ENCODE measurements around the gene SCEL. TPM values are rescaled to one million over a fixed set of nuclear protein-coding genes. Genes with fewer than 3 reads are reported as not detected.

Gene SCEL
- total RNA-seq, 4 donors from 2014 or later = not detected

DNA sequence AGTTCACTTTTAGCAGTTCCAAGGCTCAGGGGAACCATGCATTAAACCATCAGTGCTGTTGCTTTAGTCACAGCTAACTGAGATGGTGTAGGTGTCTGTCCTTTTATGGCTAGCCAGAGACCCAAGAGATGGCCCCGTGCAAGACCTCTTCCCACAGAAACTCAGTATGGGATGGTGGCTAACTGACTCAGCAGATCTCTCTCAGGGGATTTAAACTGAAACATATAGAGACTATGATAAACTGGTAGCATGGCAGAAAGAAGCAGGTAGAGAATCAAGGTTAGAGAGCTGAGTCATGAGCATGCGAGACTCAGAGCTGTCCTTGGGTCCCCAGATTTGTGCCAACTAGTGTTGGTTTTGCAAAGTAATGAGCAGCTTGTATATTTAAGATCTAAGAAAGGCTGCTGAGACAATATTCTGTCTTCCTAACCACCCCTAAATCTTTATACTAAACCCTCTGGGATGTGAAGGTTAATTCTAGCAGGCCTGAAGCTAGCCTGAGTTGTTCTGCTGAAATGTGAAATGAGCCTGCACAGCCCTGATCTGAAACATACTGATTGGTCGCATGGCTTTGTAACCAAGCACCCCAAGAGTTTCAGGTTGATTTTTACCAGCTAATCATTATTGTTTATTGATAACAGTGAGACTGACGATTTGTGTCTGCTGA is 6.5 kb upstream of the SCEL start:
- in situ Hi-C loops (cut with MboI; ENCODE audit: low sequenced_read_pairs in 4 of 4) (no loop called here), intact Hi-C loops (cut with DNase I; ENCODE audit: low total_unique reads) (no loop called here)
- ATAC-seq = no peak
- TF ChIP-seq POLR2A (IDR thresholded peaks at IDR 0.05) (no peak), CTCF (IDR thresholded peaks at IDR 0.05 in 4 of 5, conservative IDR thresholded peaks at IDR 0.05 in 1 of 5) (no peak)
- Histone ChIP-seq H3K27ac (no peak overlapping the region), H3K36me3 (no peaks in the 10 kb centered on the region), H3K4me1 (no peaks in the 10 kb centered on the region), H3K4me3 (no peak overlapping the region), H3K9me3 (no peaks in the 10 kb centered on the region), H3K27me3 (no peaks in the 10 kb centered on the region)
- no peak for DNase-seq

- H3K27ac ChIP-seq = no peak overlapping the region
- no peaks in the 10 kb centered on the region for H3K4me1 ChIP-seq
- no peak for DNase-seq
- TF ChIP-seq CTCF (IDR thresholded peaks at IDR 0.05 in 4 of 5, conservative IDR thresholded peaks at IDR 0.05 in 1 of 5) = no peak
- TF ChIP-seq POLR2A (IDR thresholded peaks at IDR 0.05) = no peak
- intact Hi-C loops (cut with DNase I; ENCODE audit: low total_unique reads) = no loop called here
- no peak overlapping the region for H3K4me3 ChIP-seq
- no peak for ATAC-seq
- no peaks in the 10 kb centered on the region for H3K9me3 ChIP-seq
- in situ Hi-C loops (cut with MboI; ENCODE audit: low sequenced_read_pairs in 4 of 4) = no loop called here
- no peaks in the 10 kb centered on the region for H3K27me3 ChIP-seq
- no peaks in the 10 kb centered on the region for H3K36me3 ChIP-seq
These were observed 6.0 kb upstream of the SCEL start for GRCh38 chr13:77529501-77529840.

DNA sequence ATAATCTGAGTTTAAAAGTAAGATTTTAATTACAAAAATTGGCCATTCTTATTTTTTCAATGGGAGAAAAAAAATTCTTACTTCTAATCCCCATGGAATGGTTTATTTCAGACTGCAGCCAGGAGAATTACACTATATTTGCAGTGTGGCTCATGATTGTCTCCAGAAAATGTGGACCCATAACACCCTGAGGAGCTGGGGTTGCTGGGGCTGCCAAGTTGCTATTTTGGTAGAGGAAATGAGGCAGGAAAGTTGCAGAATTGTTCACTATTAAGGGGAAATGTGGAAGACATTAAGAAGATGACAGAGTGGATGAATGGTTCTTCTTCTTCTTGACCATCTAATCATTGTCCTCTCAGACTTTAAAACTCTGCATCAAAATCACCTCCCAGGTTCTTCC is 4.6 kb upstream of the SCEL start:
- no peak overlapping the region for H3K27ac ChIP-seq
- no peaks in the 10 kb centered on the region for H3K4me1 ChIP-seq
- DNase-seq (no peak), ATAC-seq (no peak)
- no peaks in the 10 kb centered on the region for H3K27me3 ChIP-seq
- in situ Hi-C loops (cut with MboI; ENCODE audit: low sequenced_read_pairs in 4 of 4) (no loop called here), intact Hi-C loops (cut with DNase I; ENCODE audit: low total_unique reads) (no loop called here)
- TF ChIP-seq CTCF (IDR thresholded peaks at IDR 0.05 in 4 of 5, conservative IDR thresholded peaks at IDR 0.05 in 1 of 5) = no peak
- no peak for TF ChIP-seq POLR2A (IDR thresholded peaks at IDR 0.05)
- H3K9me3 ChIP-seq = no peaks in the 10 kb centered on the region
- H3K4me3 ChIP-seq = no peak overlapping the region
- H3K36me3 ChIP-seq = no peaks in the 10 kb centered on the region

GRCh38 chr13:77532983-77533382 is 2.5 kb upstream of the SCEL start:
- Histone ChIP-seq H3K9me3 (no peaks in the 10 kb centered on the region), H3K4me1 (no peaks in the 10 kb centered on the region), H3K27ac (no peak overlapping the region), H3K4me3 (no peak overlapping the region), H3K27me3 (no peaks in the 10 kb centered on the region), H3K36me3 (no peaks in the 10 kb centered on the region)
- TF ChIP-seq CTCF (IDR thresholded peaks at IDR 0.05 in 4 of 5, conservative IDR thresholded peaks at IDR 0.05 in 1 of 5) (no peak), POLR2A (IDR thresholded peaks at IDR 0.05) (no peak)
- no peak for DNase-seq
- intact Hi-C loops (cut with DNase I; ENCODE audit: low total_unique reads) = no loop called here
- in situ Hi-C loops (cut with MboI; ENCODE audit: low sequenced_read_pairs in 4 of 4) = no loop called here
- ATAC-seq = no peak

All from gastrocnemius medialis (tissue), 4 donors.